Muscle of leg (tissue), 11 donors: Measurements from ENCODE around the gene NCOA1. TPM values are rescaled to one million over a fixed set of nuclear protein-coding genes. Genes with fewer than 3 reads are reported as not detected.
"Not testable (repeated sequence)": the region's sequence is repeated elsewhere in the genome, so short reads cannot be mapped to it uniquely, and the experiment has no call there.

Experiments
- DNase-seq: peaks from one replicate; pipeline ENCODE4 v3.0.0; 2013
- H3K27ac ChIP-seq: one replicate; pipeline ENCODE4 v1.5.1; 2013; ENCODE audit warnings: mild to moderate bottlenecking, low read length, control low read depth
- H3K27me3 ChIP-seq: one replicate; pipeline ENCODE4 v1.6.1; 2013; ENCODE audit warnings: low read length; ENCODE audit not compliant: control insufficient read depth, insufficient read depth
- H3K36me3 ChIP-seq: one replicate; pipeline ENCODE4 v1.6.1; 2013; ENCODE audit warnings: low read length; ENCODE audit not compliant: control insufficient read depth, insufficient read depth
- H3K4me1 ChIP-seq: one replicate; pipeline ENCODE4 v1.6.1; 2013; ENCODE audit warnings: low read length; ENCODE audit not compliant: control insufficient read depth, insufficient read depth
- H3K4me3 ChIP-seq: one replicate; pipeline ENCODE4 v1.5.1; 2013; ENCODE audit warnings: low read length, control low read depth
- H3K9me3 ChIP-seq: replicated peaks from 2 replicates; pipeline ENCODE4 v1.6.1; 2013; ENCODE audit warnings: low read depth, low read length; ENCODE audit not compliant: control insufficient read depth
- WGBS: methylation state at CpG from one replicate; pipeline ENCODE4 v1.1.5; 2013; ENCODE audit warnings: missing lambda C conversion rate; ENCODE audit not compliant: insufficient coverage; 5-methylcytosine and 5-hydroxymethylcytosine counted together
- polyA plus RNA-seq, 8 donors: library from polyadenylated mRNA; unstranded; fragments of 120-200 nt; gene quantifications; one replicate each; pipeline versions ENCODE4 v1.2.1 to v1.2.3, GENCODE V29; 2013; ENCODE audit warnings: inconsistent platforms in 1 of 8, low replicate concordance in 1 of 8; ENCODE audit not compliant: insufficient read length in 8 of 8, insufficient read depth in 1 of 8
- total RNA-seq: library from RNA; stranded (reverse); fragments of 120-200 nt; gene quantifications from one replicate; pipeline ENCODE4 v1.2.4, GENCODE V29; 2013

The NCOA1 gene
- total and polyA plus RNA-seq, 9 donors = 69.6 to 106 (median 89.6) TPM

DNA sequence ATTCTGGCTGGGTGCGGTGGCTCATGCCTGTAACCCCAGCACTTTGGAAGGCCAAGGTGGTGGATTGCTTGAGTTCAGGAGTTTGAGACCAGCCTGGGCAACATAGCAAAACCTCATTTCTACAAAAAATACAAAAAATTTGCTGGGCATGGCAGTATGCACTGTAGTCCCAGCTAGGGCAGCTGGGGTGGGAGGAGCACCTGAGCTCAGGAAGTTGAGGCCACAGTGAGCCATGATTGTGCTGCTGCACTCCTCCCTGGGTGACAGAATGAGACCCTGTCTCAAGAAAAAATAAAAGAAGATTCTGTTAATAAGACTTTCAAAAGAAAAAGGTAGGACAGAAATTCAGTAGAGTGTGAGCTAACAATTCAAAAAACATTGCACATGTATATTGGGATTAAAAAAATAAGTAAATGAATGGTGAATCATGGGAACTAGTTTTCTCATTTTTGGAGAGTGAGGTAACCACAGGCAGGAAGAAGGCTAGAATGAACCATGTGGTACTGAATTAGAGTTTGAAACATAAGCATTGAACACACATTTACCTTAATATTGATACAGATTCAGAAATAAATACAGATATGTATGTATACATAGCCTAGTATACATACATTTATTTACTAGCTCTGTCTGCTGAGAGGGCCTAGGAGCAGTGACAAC, 53.5 kb downstream of the NCOA1 start:
- Histone ChIP-seq H3K4me1 (no peaks in the 10 kb centered on the region), H3K27ac (no peak overlapping the region), H3K4me3 (no peak overlapping the region), H3K36me3 (no peaks in the 10 kb centered on the region), H3K27me3 (no peaks in the 10 kb centered on the region), H3K9me3 (peaks cover 23% of the 10 kb centered on the region)
- no peak for DNase-seq
- no CpG with 5 or more reads among the region's 1 CpG for WGBS

GRCh38 chr2:24546669-24547068, 55.6 kb downstream of the NCOA1 start:
- H3K9me3 ChIP-seq = peaks cover 23% of the 10 kb centered on the region
- no peaks in the 10 kb centered on the region for H3K4me1 ChIP-seq
- DNase-seq = peak; percentile 10
- 100% methylated on average over 1 of the region's 1 CpG for WGBS
- no peaks in the 10 kb centered on the region for H3K27me3 ChIP-seq
- no peak overlapping the region for H3K27ac ChIP-seq
- no peak overlapping the region for H3K4me3 ChIP-seq
- no peaks in the 10 kb centered on the region for H3K36me3 ChIP-seq

DNA sequence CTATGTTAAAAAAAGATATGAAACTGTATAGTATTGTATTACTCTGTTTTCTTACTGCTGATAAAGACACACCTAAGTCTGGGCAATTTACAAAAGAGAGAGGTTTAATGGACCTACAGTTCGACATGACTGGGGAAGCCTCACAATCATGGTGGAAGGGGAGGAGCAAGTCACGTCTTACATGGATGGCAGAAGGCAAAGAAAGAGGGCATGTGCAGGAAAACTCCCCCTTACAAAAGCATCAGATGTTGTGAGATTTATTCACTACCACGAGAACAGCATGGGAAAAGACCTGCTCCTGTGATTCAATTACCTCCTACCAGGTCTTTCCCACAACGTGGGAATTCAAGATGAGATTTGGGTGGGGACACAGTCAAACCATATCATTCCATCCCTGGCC, 57.0 kb downstream of the NCOA1 start:
- H3K27me3 ChIP-seq = no peaks in the 10 kb centered on the region
- no peaks in the 10 kb centered on the region for H3K4me1 ChIP-seq
- DNase-seq = no peak
- peaks cover 18% of the 10 kb centered on the region for H3K9me3 ChIP-seq
- no peak overlapping the region for H3K27ac ChIP-seq
- no peak overlapping the region for H3K4me3 ChIP-seq
- WGBS = no CpG with 5 or more reads among the region's 4 CpGs
- H3K36me3 ChIP-seq = no peaks in the 10 kb centered on the region

GRCh38 chr2:24550301-24550700, 59.2 kb downstream of the NCOA1 start:
- H3K4me3 ChIP-seq, DNase-seq, H3K36me3 ChIP-seq, H3K27me3 ChIP-seq, H3K4me1 ChIP-seq, H3K27ac ChIP-seq, H3K9me3 ChIP-seq: not testable (repeated sequence)
- no CpG with 5 or more reads among the region's 2 CpGs for WGBS

DNA sequence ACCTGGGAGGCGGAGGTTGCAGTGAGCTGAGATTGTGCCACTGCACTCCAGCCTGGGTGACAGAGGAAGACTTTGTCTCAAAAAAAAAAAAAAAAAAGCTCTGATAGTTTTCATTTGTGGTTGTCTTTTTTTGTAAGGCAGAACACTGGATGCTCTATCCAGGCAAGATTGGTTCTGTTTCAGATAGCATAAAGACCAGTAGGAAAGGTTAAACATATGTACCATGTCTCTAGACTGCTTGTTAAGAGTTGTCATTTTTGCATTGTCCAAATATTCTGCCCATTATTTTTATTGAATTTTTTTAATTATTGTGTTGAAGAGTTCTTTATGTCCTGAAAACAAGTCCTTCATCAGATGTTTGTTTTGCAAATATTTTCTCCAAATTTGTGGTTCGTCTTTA, 60.0 kb downstream of the NCOA1 start:
- H3K4me1 ChIP-seq = no peaks in the 10 kb centered on the region
- no peak for DNase-seq
- H3K27me3 ChIP-seq = no peaks in the 10 kb centered on the region
- no CpG with 5 or more reads among the region's 2 CpGs for WGBS
- H3K9me3 ChIP-seq = peaks cover 2% of the 10 kb centered on the region
- no peak overlapping the region for H3K27ac ChIP-seq
- no peak overlapping the region for H3K4me3 ChIP-seq
- peaks cover 8% of the 10 kb centered on the region for H3K36me3 ChIP-seq

GRCh38 chr2:24552836-24553235, 61.8 kb downstream of the NCOA1 start:
- H3K27me3 ChIP-seq = no peaks in the 10 kb centered on the region
- H3K36me3 ChIP-seq = peaks cover 14% of the 10 kb centered on the region
- no peak overlapping the region for H3K27ac ChIP-seq
- WGBS = no CpG with 5 or more reads among the region's 5 CpGs
- no peak for DNase-seq
- H3K9me3 ChIP-seq = peaks cover 8% of the 10 kb centered on the region
- no peak overlapping the region for H3K4me3 ChIP-seq
- H3K4me1 ChIP-seq = no peaks in the 10 kb centered on the region

DNA sequence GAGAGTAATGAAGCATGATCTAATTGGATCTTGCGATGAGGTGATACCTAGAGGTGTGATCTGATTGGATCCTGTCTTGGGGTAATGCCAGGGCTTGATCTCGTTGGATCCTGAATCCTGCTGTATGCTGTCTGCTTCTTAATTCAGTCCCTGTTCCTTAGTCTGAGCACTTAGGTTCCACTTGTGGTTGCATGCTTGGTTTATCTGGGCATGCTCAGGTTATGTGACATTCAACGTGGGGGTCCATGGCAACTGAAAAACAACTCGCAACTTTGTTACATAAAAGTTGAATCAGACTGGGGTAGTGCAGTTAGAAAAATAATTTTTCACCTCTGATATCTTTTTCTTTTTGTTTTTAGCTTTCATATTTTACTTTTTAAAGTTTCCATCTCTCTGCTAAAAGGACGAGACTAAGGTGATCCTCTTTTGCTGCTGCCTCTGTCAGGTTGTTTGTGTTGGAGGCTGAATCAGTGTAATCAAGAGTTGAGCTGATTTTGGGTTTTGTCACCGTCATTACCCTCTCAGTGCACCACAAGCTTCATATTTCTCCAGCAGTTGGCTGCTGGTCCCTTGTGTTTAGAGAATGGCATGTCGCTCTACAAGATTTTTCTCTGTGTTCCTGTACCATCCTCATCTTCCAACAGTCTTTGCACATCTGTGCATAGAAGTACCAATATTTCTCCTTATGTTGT, 67.9 kb downstream of the NCOA1 start:
- DNase-seq = no peak
- H3K27me3 ChIP-seq = no peaks in the 10 kb centered on the region
- peaks cover 8% of the 10 kb centered on the region for H3K9me3 ChIP-seq
- no peak overlapping the region for H3K27ac ChIP-seq
- H3K4me3 ChIP-seq = no peak overlapping the region
- H3K4me1 ChIP-seq = peaks cover 11% of the 10 kb centered on the region
- peaks cover 21% of the 10 kb centered on the region for H3K36me3 ChIP-seq
- 80% methylated on average over 2 of the region's 7 CpGs for WGBS

GRCh38 chr2:24559473-24560113, 68.5 kb downstream of the NCOA1 start:
- peaks cover 11% of the 10 kb centered on the region for H3K4me1 ChIP-seq
- H3K27ac ChIP-seq = no peak overlapping the region
- WGBS = no CpG with 5 or more reads among the region's 2 CpGs
- no peaks in the 10 kb centered on the region for H3K27me3 ChIP-seq
- no peak overlapping the region for H3K4me3 ChIP-seq
- peaks cover 20% of the 10 kb centered on the region for H3K36me3 ChIP-seq
- H3K9me3 ChIP-seq = peaks cover 8% of the 10 kb centered on the region
- peak; percentile 29 for DNase-seq

- no peak overlapping the region for H3K4me3 ChIP-seq
- DNase-seq = no peak
- WGBS = 97% methylated on average over 8 of the region's 8 CpGs
- no peak overlapping the region for H3K27ac ChIP-seq
- H3K27me3 ChIP-seq = no peaks in the 10 kb centered on the region
- peaks cover 21% of the 10 kb centered on the region for H3K36me3 ChIP-seq
- H3K4me1 ChIP-seq = no peaks in the 10 kb centered on the region
- peaks cover 4% of the 10 kb centered on the region for H3K9me3 ChIP-seq
Measured at GRCh38 chr2:24565537-24565936, 74.5 kb downstream of the NCOA1 start.

GRCh38 chr2:24566209-24566608, 75.2 kb downstream of the NCOA1 start:
- Histone ChIP-seq H3K27ac (no peak overlapping the region), H3K27me3 (no peaks in the 10 kb centered on the region), H3K36me3 (peaks cover 21% of the 10 kb centered on the region), H3K4me3 (no peak overlapping the region), H3K9me3 (peaks cover 4% of the 10 kb centered on the region), H3K4me1 (no peaks in the 10 kb centered on the region)
- 80% methylated on average over 1 of the region's 3 CpGs for WGBS
- no peak for DNase-seq
